ENCODE measurements around the gene XPOT.

XPOT gene

DNA sequence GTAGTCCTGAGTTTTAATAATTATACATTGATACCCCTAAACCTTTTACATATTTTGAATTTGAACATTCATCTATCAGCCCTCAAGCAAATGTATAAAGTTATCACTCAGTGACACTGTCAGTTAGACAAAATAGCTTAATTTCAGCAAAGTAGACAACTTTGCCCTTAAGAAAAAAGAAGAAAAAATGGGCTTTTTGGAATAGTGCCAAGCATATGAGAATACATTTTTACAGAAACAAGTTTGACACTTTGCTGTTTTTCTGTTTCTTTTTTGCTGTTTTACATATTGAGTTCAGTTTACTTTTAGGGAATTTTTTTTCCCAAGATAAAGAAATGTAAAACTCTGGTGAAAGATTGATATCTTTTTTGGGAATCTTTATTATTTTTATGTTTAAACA, 62.0 kb downstream of the XPOT start:
- no peak for DNase-seq (ENCODE audit: low read depth)

DNA sequence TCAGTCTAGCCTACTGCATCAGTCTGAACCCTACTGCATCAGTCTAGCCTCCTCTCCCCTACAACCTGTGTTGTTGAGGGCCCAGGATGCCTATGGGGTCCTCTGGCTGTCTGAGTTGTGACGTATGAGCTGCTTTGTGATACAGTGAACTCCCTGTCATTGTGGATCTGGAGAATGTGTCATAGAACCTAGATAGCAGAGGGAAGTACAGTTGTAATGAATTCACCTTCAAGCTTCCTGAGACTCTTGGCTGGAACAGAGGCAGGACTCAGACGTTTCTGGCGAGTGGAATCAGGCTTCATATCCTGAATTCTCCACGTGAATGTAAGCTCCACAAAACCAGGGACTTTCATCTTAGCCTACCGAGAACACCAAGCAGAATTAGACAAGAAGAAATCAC, 64.8 kb downstream of the XPOT start:
- no peak for DNase-seq (ENCODE audit: low read depth)

DNA sequence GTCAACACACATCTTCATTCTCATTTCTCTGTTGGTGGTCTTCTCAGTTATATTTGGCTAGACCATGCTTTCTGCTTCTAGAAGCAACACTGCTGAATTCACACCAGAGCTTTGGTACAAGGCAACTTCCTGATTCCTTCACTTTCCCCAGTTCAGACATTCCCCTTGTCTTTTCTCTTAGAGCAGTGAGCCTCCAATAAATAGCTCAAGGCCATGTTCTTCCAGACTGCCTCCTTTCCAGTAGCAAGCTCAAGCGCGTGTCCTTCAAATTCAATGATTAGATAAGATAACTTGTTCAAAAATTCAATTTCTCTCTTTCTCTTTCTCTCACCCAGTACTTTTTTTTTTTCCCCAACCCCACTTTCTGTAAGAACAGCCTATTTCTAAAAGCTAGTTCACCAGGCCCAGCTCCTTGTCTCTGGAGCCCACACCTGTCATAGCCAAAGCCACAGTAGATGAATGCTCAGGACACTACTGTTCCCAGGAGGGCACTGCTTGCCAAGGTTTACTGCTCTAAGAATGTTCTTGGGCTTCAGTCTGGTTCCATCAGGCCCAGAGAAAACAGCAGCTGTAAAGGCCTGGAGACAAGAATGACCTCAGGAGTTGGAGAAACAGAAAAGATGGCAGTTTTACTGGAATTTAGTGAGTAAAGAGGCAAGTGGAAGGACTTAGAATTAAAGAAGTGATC, 65.4 kb downstream of the XPOT start:
- DNase-seq (ENCODE audit: low read depth) = no peak

DNA sequence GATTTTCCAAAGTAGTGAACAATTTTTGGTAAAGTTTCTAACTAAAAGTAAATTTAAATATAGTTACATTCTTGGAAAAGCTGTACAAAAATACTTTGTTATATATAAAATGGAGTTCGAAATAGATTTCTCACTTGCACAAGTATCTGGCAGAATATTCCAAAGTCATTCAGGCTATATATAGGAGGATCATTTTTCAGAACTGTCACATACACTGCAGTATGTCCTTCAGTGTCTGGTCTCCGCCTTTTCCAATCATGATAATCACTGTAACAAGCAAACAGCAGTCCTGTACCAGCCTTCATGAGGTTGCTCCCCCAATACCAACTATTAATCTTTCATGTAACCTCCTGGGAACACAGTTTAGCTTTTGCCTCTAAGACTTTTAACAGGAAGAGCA, 66.3 kb downstream of the XPOT start:
- no peak for DNase-seq (ENCODE audit: low read depth)

DNA sequence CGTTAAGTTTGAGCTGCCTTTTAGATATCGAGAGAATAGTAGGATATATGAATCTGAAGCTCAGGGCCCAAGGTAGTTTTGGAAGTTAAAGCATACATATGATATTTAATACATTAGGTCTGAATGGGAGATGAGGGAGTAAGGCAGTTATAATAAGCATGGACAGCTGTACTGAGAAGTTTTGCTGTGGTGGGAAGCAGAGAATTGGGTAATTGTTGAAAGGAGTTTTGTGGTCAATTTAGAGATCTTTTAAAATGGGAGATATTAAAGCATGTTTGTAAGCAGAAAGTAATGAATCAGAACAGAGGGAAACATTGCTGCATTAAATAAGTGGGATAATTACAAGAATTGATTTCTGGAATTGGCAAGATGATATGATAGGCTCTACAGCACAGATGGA, 69.0 kb downstream of the XPOT start:
- DNase-seq (ENCODE audit: low read depth) = no peak

DNA sequence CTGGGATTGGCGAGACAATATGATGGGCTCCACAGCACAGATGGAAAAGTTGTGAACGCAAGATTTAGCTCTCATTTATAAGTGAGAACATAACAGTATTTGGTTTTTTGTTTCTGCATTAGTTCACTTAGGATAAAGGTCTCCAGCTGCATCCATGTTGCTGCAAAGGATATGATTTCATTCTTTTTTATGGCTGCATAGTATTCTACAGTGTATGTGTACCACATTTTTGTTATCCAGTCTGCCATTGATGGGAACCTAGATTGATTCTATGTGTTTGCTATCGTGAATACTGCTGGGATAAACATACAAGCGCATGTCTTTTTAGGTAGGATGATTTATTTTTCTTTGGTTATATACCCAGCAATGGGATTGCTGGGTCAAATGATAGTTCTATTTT, 71.3 kb downstream of the XPOT start:
- DNase-seq (ENCODE audit: low read depth) = no peak

DNA sequence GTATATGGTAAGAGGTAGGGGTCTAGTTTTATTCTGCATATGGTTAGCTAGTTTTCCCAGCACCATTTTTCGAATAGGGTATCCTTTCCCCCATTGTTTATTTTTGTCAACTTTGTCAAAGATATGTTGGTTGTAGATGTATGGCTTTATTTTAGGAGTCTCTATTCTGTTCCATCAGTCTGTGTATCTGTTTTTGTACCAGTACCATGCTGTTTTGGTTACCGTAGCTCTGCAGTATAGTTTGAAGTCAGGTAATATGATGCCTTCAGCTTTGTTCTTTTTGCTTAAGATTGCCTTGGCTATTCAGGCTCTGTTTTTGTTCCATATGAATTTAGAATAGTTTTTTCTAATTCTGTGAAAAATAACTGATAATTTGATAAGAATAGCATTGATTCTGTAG, 72.7 kb downstream of the XPOT start:
- DNase-seq (ENCODE audit: low read depth) = no peak

DNA sequence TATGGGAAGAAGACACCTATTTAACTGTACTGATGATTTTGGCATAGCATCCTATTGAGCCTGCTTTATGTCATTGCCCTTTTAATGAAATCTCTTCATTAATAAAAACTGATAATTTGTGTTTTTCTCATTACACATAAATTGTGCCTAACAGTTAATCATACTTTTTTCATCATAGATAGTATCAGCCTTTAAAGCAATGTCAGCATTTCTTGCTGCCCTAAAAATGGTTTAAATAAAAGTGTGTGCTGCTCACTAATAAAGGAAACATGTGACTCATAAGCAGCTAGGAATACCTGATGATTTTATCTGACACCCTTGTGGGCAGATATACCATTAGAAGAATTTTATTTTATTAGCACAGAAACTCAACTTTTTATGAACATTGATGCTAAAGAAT, 74.5 kb downstream of the XPOT start:
- no peak for DNase-seq (ENCODE audit: low read depth)

DNA sequence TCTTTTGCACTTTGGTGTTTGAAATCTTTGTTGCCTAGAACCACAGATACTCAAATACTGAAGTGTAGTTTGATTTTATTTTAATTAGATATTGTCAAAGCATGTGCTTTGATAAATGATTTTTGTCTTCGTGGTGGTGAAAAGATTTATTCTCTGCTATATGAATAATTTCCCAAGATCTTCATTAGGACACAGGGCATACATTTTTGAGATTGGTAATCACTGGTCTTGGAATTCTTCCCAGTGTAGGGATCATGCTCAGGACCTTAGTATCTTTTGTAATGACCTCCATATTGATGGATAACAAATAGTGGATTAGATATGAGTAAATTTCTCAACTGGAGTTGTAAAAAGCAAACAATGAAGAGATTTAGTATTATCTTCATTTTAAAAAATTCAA, 76.0 kb downstream of the XPOT start:
- DNase-seq (ENCODE audit: low read depth) = peak; percentile 47

DNA sequence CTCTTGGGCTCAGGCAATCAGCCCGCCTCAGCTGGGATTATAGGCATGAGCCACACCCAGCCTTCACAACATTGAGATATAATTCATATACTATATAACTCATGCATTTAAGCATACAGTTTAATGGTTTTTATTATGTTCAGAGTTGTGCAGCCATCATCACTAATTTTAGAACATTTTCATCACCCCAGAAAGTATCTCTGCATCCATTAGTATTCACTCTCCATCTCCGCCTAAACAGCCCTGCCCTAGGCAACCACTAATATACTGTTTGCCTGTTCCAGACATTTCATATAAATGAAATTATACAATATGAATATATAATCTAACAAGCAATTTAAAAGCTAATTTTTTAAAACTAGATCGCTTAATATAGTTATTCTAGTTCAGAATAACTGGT, 82.5 kb downstream of the XPOT start:
- DNase-seq (ENCODE audit: low read depth) = no peak

DNA sequence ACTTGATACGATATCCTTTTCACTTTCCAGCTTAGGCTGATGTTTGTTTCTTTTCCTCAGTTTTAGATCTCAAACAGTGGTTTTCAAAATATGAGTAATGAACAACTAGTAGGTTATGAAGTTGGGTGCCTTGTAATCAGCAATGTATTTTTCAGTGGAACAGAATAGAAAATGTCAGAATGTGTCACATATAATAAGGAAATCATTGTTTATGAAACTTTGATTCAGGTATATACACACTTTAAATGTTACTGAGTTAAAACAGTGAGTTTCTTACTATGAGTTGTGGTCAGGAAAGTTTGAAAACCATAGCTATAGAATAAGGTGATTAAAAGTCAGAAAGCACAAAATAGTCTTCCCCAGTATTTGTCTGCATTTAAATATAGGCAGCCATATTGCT, 87.5 kb downstream of the XPOT start:
- no peak for DNase-seq (ENCODE audit: low read depth)

DNA sequence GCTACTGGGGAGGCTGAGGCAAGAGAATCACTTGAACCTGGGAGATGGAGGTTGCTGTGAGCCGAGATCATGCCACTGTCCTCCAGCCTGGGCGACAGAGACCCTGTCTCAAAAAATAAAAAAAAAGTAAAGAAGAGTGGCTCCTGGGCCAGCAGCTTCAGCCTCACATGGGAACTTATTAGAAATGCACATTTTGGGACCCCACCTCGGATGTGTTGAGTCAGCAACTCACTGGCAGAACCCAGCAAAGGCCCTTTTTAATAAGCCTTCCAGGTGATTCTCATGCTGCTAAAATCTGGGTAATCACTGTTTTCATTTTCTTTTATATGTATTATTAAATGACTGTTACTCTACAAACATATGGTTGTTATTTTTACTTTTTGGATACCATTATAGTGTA, 89.3 kb downstream of the XPOT start:
- no peak for DNase-seq (ENCODE audit: low read depth)

DNA sequence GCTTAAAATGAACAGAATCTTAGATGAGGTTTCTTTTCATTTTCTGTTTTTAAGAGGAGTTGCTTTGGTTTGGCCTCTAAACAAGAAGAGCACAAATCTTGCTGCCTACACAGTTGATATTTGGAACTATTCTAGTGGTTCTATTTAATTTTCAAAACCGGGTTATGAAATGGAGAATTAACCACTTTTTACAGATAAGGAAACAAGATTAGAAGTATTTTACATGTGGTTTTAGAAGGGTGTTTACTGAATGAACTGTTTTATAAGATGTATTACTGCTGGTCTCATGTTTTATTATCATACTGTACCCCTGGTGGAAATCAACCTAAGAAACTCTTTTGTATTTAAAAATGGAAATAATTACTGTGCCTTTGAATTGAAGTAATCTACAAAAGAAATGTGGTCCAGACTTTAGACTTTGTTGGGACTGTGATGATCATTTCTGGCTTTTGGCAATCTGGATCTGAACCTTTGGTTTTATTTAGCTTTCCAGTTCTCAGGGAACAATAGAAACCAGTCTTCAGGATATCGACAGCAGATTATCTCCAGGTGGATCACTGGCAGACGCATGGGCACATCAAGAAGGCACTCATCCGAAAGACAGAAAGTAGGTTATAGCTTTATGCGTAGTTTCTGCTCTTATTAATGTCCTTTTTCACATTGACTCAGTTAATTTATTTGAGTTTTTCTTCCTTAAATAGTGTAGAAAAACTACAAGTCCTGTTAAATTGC, 91.0 kb downstream of the XPOT start:
- DNase-seq (ENCODE audit: low read depth) = no peak

DNA sequence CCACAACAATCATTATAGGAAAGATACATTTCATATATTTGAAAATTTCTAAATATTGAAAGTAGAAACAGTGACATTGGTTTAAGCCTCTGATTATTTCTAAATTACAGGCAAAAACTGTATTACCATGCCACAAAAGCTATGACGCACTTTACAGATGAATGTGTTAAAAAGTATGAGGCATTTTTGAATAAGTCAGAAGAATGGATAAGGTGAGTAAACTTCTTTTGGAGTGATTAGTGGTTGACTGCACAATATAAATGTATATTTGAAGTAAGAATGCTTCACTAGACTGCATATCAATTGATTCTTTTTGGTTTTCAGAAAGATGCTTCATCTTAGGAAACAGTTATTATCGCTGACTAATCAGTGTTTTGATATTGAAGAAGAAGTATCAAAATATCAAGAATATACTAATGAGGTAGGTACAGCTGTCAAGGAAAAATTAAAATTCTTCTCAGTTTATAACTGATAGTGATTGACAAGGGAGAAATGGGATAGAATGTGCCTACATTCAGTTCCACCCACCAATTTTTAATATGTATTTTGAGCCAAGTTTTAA, 92.7 kb downstream of the XPOT start:
- DNase-seq (ENCODE audit: low read depth) = no peak

DNA sequence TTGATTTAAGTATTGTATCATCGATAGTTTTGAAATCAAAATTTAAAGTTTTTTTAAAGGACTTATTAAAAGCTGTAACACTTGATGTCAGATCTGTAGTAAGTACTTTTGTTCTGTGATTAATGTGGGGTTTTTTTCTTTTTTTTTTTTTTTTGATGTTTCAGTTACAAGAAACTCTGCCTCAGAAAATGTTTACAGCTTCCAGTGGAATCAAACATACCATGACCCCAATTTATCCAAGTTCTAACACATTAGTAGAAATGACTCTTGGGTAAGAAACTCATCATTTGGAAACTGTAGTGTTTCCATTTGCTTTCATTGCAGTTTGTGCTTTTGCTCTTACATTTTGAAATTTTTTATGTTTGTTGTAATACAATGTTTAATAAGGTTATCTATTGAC, 93.3 kb downstream of the XPOT start:
- no peak for DNase-seq (ENCODE audit: low read depth)

DNA sequence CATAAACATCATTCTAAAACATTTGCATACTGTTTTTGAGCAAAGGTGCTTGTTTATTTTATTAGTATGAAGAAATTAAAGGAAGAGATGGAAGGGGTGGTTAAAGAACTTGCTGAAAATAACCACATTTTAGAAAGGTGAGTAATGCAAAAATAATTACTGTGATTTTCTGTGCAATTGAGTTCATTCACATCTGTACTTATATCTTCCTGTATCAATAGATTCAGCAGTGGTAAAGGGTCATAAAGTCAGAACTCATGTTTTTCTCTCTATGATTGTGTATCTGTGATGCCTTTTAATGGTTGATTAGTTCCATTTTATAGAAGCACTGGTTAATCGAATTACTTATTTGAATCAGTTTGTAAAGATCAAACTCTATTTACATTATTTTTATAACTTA, 93.7 kb downstream of the XPOT start:
- DNase-seq (ENCODE audit: low read depth) = no peak

DNA sequence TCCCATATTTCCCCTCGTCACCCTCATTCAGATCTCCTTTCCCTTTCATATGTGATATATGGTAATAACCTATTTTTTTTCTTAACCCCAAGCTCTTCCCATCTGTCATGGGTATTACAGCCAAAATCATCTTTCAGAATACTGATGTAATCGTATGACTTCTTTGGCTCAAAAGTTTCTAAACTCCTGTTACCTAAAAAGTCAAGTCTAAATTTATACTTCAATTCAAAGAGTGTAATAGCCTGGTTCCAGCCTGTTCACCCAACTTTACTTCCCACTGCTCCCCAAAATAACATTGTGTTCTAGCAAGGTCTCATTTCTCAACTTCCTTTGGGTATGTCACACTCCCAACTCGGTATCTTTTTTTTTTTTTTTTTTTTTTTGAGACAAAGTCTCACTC, 96.2 kb downstream of the XPOT start:
- DNase-seq (ENCODE audit: low read depth) = no peak

Data from iris pigment epithelial cell (primary cell).